Epithelial cell of proximal tubule (primary cell): ENCODE measurements around the gene LTA4H. TPM values are rescaled to one million over a fixed set of nuclear protein-coding genes. Genes with fewer than 3 reads are reported as not detected.

Experiments
- DNase-seq: peaks from one replicate; pipeline ENCODE4 v3.0.0-alpha.2; 2011; ENCODE audit warnings: low read depth
- H3K4me3 ChIP-seq: 2 replicates; pipeline ENCODE4 v1.5.1; 2011; ENCODE audit warnings: low read depth, mild to moderate bottlenecking, low read length
- CTCF ChIP-seq: conservative IDR thresholded peaks from 2 replicates; pipeline ENCODE4 v1.5.1; 2012; ENCODE audit warnings: low read depth, mild to moderate bottlenecking, low read length
- total RNA-seq: library from RNA; depleted of rRNA; stranded (reverse); fragments of >200 nt; gene quantifications from 2 replicates; pipeline ENCODE4 v1.2.3, GENCODE V29; 2015

Gene LTA4H
- total RNA-seq, 1 donor from 2014 or later: 77.2 TPM

- DNase-seq: no peak
- no peak for TF ChIP-seq CTCF
- H3K4me3 ChIP-seq: no peak overlapping the region
Measured at GRCh38 chr12:95978774-95979173, 56.6 kb downstream of the LTA4H start.

GRCh38 chr12:95978351-95978750, 57.0 kb downstream of the LTA4H start:
- no peak for TF ChIP-seq CTCF
- DNase-seq: no peak
- H3K4me3 ChIP-seq: no peak overlapping the region

- TF ChIP-seq CTCF: no peak
- no peak overlapping the region for H3K4me3 ChIP-seq
- DNase-seq: no peak
Measured at GRCh38 chr12:95977764-95978305, 57.6 kb downstream of the LTA4H start.

- H3K4me3 ChIP-seq: no peak overlapping the region
- DNase-seq: no peak
- TF ChIP-seq CTCF: no peak
Measured at GRCh38 chr12:95976416-95976832, 59.0 kb downstream of the LTA4H start.

- no peak overlapping the region for H3K4me3 ChIP-seq
- DNase-seq: no peak
- no peak for TF ChIP-seq CTCF
Measured at GRCh38 chr12:95975491-95975890, 59.9 kb downstream of the LTA4H start.

GRCh38 chr12:95974358-95974757, 61.0 kb downstream of the LTA4H start:
- no peak overlapping the region for H3K4me3 ChIP-seq
- DNase-seq: no peak
- TF ChIP-seq CTCF: no peak

- no peak overlapping the region for H3K4me3 ChIP-seq
- TF ChIP-seq CTCF: no peak
- no peak for DNase-seq
Measured at GRCh38 chr12:95972832-95973456, 62.4 kb downstream of the LTA4H start.
